Loucy (cell line): ENCODE data around the gene ZNF423.

Experiments
- EZH2phosphoT487 ChIP-seq: fragments of 200-600 bp; IDR thresholded peaks from 2 replicates; pipeline ENCODE4 v1.6.1; 2018; ENCODE audit warnings: antibody characterized with exemption, mild to moderate bottlenecking, moderate library complexity, borderline replicate concordance
- TF ChIP-seq, protein P1 (sequence below): fragments of 200-600 bp; sonication (generic); conservative IDR thresholded peaks from 2 replicates; pipeline ENCODE4 v1.5.1; 2014; ENCODE audit warnings: mild to moderate bottlenecking, antibody characterized with exemption, low read length

DNA sequence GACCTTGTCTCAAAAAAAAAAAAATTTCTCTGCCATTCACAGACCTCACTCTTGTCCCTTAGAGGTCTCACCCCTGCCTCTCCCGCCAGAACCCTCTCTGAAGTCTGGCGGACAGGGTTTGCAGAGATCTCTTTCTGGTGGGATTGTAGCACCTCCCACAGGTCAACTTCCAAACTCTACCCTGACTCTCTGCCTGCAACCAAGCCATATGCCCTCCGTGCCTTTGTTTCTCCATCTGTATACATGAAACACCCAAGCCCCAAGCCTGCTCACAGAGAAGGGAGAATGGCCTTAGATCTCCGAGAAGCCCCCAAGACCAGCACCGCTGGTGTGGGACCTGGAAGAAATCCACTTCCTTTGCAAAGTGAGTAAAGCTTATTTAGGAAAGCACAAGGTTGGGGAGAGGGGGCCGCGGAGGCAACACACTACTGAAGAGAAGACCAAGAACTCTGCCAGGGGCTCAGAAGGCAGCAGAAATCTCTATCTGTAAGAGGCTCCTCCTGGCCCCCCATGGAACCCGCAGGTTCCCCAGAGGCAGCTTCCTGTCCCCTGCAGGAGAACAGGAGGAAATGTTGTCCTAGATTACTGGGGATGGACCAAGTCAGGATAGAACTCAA lies 262.4 kb downstream of the ZNF423 start:
- TF ChIP-seq, protein P1, sequence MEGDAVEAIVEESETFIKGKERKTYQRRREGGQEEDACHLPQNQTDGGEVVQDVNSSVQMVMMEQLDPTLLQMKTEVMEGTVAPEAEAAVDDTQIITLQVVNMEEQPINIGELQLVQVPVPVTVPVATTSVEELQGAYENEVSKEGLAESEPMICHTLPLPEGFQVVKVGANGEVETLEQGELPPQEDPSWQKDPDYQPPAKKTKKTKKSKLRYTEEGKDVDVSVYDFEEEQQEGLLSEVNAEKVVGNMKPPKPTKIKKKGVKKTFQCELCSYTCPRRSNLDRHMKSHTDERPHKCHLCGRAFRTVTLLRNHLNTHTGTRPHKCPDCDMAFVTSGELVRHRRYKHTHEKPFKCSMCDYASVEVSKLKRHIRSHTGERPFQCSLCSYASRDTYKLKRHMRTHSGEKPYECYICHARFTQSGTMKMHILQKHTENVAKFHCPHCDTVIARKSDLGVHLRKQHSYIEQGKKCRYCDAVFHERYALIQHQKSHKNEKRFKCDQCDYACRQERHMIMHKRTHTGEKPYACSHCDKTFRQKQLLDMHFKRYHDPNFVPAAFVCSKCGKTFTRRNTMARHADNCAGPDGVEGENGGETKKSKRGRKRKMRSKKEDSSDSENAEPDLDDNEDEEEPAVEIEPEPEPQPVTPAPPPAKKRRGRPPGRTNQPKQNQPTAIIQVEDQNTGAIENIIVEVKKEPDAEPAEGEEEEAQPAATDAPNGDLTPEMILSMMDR, result no peak
- TF ChIP-seq EZH2phosphoT487, result no peak
